ENCODE data around the gene SRCIN1. TPM values are rescaled to one million over a fixed set of nuclear protein-coding genes. Genes with fewer than 3 reads are reported as not detected.

The SRCIN1 gene
- total RNA-seq, 1 donor from 2014 or later: 6.2 TPM

- no peak for DNase-seq (ENCODE audit: low spot score)
- intact Hi-C loops (cut with DNase I): no loop called here
Measured at GRCh38 chr17:38602453-38602852, 3.3 kb downstream of the SRCIN1 start.

GRCh38 chr17:38601539-38602351 lies 4.0 kb downstream of the SRCIN1 start:
- intact Hi-C loops (cut with DNase I): no loop called here
- DNase-seq (ENCODE audit: low spot score): no peak

GRCh38 chr17:38600906-38601305 lies 4.8 kb downstream of the SRCIN1 start:
- intact Hi-C loops (cut with DNase I): no loop called here

GRCh38 chr17:38600416-38600815 lies 5.3 kb downstream of the SRCIN1 start:
- DNase-seq (ENCODE audit: low spot score): no peak
- intact Hi-C loops (cut with DNase I): no loop called here

More at GRCh38 chr17:38600906-38601305, 4.8 kb downstream of the SRCIN1 start:
- DNase-seq (ENCODE audit: low spot score): no peak

DNA sequence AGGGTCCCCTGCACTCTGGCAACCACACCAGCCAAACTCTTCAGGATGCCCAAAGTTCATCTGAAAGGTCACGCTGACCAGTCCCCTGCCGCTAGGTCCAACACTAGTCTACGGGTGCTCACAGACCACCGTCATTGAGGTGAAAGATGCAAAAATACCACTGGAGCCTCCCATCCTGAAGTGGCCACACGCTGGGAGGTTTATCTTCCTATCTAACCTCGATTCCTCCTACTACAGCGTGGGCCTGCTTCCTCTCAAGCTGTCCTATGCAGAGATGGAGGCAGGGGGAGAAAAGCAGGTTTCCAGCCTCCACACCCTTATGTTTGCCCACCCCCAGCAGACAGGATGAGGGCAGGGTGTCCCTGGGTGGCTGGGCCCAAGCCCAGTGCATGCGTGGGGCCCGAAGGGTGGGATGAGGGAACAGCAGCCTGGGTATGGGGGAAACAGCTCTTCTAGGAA lies 6.3 kb downstream of the SRCIN1 start:
- no peak for DNase-seq (ENCODE audit: low spot score)
- intact Hi-C loops (cut with DNase I): no loop called here

DNA sequence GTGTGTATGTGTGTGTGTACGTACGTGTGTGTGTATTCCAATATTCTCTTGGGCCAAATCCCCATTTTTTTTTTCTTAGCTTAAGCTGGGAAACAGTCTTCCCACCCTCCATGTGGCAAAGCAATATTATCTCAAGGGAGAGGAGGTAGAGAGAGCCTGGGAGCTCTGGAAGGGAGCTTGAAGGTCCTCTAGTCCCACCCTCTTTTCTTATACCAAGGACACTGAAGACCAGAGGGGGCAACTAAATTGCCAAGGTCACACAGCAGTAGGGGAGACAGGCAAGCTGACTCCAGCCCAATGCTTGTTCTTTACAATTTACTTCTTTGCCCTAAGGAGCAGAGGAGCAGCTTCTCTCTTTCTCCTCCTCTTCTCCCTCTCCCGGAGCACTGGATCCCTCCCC lies 6.8 kb downstream of the SRCIN1 start:
- DNase-seq (ENCODE audit: low spot score): no peak
- intact Hi-C loops (cut with DNase I): no loop called here

DNA sequence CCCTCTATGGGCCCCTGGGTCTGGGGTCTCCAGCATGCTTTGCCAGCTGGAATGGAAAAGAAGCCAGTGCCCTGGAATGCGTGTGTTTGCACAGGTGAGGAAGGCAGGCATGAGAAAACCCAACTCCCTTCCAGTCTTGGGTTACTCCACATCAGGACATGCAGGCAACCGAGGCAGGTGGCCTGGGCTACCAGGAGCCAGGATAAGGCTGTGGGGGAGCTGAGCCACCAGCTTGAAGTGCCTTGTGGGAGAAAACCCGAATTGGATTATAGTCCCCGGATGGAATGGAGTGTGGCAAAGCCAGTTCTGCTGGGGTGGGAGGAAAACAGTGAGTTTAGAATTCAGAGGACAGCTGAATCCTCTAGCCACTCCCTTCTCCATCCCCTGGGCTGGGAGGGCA lies 7.2 kb downstream of the SRCIN1 start:
- intact Hi-C loops (cut with DNase I): no loop called here
- no peak for DNase-seq (ENCODE audit: low spot score)

GRCh38 chr17:38597375-38597774 lies 8.4 kb downstream of the SRCIN1 start:
- intact Hi-C loops (cut with DNase I): no loop called here
- DNase-seq (ENCODE audit: low spot score): no peak

DNA sequence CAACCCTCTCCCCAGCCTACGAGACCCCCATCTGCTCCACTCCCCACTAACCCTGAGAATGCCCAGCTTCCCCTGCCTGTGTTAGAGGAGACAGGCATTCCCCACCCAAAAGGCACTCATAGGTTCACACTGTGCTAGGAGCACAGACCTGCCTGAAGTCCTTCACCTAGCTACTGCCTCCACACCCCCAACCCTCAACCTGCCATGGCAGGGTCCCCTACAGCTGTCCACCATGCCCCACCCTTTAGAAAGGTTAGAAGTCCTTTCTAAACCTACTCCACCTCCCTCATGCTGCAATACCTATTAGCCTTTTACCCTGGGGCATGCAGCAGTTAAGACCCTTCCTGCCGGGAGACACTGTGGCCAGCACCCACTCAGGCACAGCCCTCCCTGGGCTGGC lies 9.1 kb downstream of the SRCIN1 start:
- no peak for DNase-seq (ENCODE audit: low spot score)
- intact Hi-C loops (cut with DNase I): no loop called here

- no peak for DNase-seq (ENCODE audit: low spot score)
- intact Hi-C loops (cut with DNase I): no loop called here
Measured at GRCh38 chr17:38595892-38596291, 9.9 kb downstream of the SRCIN1 start.

DNA sequence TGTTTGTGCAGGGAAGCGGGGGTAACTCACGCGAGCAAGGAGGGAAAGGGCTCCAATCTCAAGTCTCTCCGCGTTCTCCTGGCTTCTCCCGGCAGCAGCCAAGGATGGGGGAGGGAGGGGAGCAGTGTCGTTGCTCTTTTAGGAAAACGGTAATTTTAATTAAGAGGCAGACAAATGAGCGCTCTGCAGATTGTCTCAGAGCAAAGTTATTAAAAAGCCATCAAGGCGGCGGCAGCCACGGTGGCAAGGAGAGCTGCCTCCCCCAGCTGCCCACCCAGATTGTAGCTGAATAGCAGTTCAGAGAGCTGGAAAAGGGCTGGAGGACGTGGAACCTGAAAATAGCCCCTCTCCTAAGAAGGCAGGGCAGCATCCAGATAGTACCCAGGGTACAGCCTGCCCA lies 11.6 kb downstream of the SRCIN1 start:
- no peak for DNase-seq (ENCODE audit: low spot score)
- intact Hi-C loops (cut with DNase I): no loop called here

DNA sequence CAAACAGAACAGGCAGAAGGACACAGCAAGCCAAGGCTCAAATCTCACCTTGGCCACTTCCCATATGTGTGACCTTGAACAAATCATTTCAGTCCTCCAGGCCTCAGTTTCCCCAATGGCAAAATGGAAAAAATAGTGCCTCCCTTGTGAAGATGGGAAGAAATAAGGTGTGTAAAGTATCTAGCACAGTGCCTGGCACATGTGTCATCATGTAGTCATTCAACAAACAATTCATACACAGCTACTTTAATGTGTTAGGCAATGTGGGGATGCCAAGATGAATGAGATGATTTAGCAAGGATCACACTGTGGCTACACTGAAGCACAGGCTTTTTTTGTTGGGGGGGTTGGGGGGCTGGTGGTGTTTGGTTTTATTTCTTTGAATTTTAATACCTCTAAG lies 13.3 kb downstream of the SRCIN1 start:
- intact Hi-C loops (cut with DNase I): no loop called here
- DNase-seq (ENCODE audit: low spot score): no peak

- intact Hi-C loops (cut with DNase I): no loop called here
- no peak for DNase-seq (ENCODE audit: low spot score)
Measured at GRCh38 chr17:38591759-38592241, 14.0 kb downstream of the SRCIN1 start.

- no peak for DNase-seq (ENCODE audit: low spot score)
Measured at GRCh38 chr17:38590988-38591758, 14.6 kb downstream of the SRCIN1 start.

GRCh38 chr17:38589462-38590114 lies 16.2 kb downstream of the SRCIN1 start:
- no peak for DNase-seq (ENCODE audit: low spot score)
- intact Hi-C loops (cut with DNase I): no loop called here

More at GRCh38 chr17:38590988-38591758, 14.6 kb downstream of the SRCIN1 start:
- intact Hi-C loops (cut with DNase I): no loop called here

DNA sequence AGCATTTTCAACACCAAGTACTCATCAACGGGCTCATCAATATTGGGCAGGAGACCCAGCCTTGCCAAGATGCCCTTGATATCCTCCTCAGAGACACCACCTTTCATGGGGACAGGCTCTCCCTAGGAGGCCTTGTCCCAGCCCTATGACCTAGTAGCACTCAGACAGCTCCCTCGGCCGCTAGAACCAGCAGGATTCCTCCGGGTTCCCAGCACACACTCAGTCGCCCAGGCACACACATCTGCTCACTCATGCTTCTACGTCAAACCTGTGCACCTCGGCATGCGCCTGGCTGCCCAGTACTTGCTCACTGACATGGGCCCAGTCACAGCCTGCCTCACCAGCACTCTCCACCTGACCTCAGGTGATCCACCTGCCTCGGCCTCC lies 17.0 kb downstream of the SRCIN1 start:
- DNase-seq (ENCODE audit: low spot score): no peak
- intact Hi-C loops (cut with DNase I): no loop called here

DNA sequence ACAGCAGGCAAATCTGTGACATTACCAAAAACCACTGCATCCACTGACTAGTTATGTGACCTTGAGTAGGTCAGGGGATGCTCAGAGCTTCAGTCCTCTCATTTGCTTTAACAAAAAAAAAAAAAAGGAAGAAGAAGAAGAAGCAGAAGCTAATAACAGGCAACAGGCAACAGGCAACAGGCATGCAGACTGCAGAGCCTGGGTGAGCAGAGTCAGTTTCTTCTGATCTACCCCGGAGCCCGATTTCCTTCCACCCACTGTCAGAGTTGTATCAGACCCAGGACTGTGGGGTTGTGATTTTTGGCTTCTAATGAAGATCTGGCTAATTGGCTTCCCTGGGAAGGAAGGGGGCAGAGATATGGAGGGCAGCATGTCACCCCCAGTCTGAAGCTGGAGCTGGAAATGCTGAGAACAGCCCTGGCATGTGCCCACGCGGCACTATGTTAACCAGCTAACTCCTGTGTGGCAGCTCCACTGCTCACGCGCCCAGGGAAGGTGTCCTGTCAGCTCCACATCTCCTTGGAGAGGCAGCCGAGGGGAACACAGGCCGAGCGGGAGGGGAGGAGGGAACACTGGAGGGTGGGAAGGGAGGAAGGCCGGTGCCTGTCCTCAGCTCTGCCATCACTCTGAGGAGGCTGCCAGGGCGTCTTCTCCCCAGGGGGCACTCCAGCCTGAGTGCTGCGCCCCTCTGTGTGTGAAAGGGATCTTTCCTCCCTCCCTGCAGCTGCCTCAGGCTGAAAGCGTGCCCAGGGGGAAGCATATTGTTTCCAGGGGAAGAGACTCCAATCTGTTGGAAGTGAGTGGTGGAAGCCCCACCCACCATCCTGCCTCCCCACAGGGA lies 17.6 kb downstream of the SRCIN1 start:
- intact Hi-C loops (cut with DNase I): no loop called here
- no peak for DNase-seq (ENCODE audit: low spot score)

GRCh38 chr17:38587203-38587602 lies 18.5 kb downstream of the SRCIN1 start:
- intact Hi-C loops (cut with DNase I): no loop called here

DNA sequence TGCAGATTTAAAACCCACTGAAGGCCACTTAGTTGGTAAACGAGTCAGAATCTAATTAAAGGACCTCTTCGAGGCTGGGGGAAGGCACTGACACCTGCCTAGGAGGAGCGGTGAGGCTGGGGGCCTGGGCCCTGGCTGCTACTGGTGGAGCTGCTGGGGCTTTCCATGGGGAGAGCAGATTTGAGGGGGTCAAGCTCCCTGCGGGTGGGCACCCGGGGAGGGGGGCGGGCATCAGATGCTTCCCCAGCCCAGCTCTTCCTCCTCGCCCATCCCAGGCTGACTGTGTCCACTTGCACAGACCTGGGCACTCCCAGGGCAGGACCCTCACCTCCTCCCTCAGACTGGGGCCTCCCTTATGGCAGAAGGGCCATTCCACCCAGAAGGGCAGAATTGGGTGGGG lies 19.0 kb downstream of the SRCIN1 start:
- intact Hi-C loops (cut with DNase I): no loop called here
- no peak for DNase-seq (ENCODE audit: low spot score)

More at GRCh38 chr17:38587203-38587602, 18.5 kb downstream of the SRCIN1 start:
- no peak for DNase-seq (ENCODE audit: low spot score)

Data from cardiac septum (tissue), 1 donor.